ENCODE data around the gene FBXL15.

DNA sequence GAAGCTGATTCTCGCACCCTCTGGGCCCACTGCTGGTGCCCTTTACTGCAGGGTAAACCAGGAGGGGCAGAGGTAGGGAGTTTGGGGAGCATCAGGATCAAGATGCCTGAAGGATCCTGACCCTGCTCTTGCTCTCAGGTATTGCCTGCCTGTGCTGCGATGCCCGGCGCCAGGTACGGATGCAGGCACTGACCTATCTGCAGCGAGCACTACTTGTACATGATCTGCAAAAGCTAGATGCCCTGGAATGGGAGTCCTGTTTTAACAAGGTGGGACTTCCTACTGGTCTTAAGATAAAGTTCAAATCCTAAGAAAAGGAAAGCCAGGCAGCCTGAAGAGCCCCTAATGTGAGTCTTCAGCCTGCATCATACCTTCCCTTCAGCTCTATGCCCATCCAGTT, 41.3 kb upstream of the FBXL15 start:
- TF ChIP-seq SP1 (IDR thresholded peaks at IDR 0.05) (no peak), TARDBP (IDR thresholded peaks at IDR 0.05) (no peak), NFRKB (IDR thresholded peaks at IDR 0.05) (no peak), BHLHE40 (IDR thresholded peaks at IDR 0.05; ENCODE audit: borderline replicate concordance) (no peak), FOXA1 (IDR thresholded peaks at IDR 0.05) (no peak), HDGF (IDR thresholded peaks at IDR 0.05; ENCODE audit: borderline replicate concordance) (no peak)
- TF ChIP-seq, protein P1, sequence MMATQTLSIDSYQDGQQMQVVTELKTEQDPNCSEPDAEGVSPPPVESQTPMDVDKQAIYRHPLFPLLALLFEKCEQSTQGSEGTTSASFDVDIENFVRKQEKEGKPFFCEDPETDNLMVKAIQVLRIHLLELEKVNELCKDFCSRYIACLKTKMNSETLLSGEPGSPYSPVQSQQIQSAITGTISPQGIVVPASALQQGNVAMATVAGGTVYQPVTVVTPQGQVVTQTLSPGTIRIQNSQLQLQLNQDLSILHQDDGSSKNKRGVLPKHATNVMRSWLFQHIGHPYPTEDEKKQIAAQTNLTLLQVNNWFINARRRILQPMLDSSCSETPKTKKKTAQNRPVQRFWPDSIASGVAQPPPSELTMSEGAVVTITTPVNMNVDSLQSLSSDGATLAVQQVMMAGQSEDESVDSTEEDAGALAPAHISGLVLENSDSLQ (IDR thresholded peaks at IDR 0.05) = no peak
